ENCODE data around the gene COMP.

COMP gene

DNA sequence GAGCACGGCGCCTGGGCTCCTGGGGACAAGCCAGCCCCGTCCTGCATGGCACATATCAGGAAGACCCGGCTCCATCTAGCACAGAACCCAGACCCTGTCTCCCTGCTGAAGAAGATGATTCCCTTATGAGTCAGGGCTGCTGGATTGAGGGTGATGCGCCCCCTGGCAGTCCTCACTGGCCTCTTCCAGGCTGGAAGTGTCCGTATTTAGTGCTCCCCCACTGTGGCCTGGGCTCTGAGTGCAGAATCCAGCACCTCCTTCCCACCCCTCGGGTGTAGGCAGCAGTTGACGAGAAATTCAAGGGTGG, 14.9 kb downstream of the COMP start:
- peak; percentile 51 for DNase-seq (ENCODE audit: low read depth)
- TF ChIP-seq CTCF (conservative IDR thresholded peaks at IDR 0.05; ENCODE audit: low read length): peak; percentile 47
- H3K4me3 ChIP-seq (ENCODE audit: low read length): no peak overlapping the region

GRCh38 chr19:18775586-18776287, 15.4 kb downstream of the COMP start:
- no peak for TF ChIP-seq CTCF (conservative IDR thresholded peaks at IDR 0.05; ENCODE audit: low read length)
- peak; percentile 44 for DNase-seq (ENCODE audit: low read depth)
- no peak overlapping the region for H3K4me3 ChIP-seq (ENCODE audit: low read length)

- H3K4me3 ChIP-seq (ENCODE audit: low read length): no peak overlapping the region
- no peak for TF ChIP-seq CTCF (conservative IDR thresholded peaks at IDR 0.05; ENCODE audit: low read length)
- DNase-seq (ENCODE audit: low read depth): no peak
Observed at GRCh38 chr19:18774782-18775444, 16.2 kb downstream of the COMP start.

DNA sequence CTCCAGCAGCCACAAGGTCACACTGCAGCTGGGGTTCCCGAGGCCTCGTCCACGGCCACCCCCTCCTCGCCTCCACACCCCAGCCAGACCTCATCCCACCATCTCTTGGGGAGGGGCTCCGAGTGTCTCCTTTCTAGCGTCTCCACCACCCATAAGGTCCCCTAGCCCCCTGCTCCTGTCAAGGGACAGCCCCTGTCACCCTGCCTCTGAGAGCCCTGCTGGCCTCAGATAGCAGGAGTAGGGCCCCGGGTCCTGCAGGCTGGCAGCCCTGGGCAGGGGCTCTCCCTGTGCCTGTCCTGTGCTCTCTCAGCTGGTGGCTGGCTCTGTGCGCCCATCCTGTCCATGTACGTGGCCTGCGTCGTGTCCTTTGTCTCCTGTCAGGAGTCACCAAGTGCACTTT, 17.0 kb downstream of the COMP start:
- no peak overlapping the region for H3K4me3 ChIP-seq (ENCODE audit: low read length)
- no peak for TF ChIP-seq CTCF (conservative IDR thresholded peaks at IDR 0.05; ENCODE audit: low read length)
- DNase-seq (ENCODE audit: low read depth): no peak

- DNase-seq (ENCODE audit: low read depth): no peak
- H3K4me3 ChIP-seq (ENCODE audit: low read length): no peak overlapping the region
- TF ChIP-seq CTCF (conservative IDR thresholded peaks at IDR 0.05; ENCODE audit: low read length): no peak
Observed at GRCh38 chr19:18773682-18774081, 17.4 kb downstream of the COMP start.

DNA sequence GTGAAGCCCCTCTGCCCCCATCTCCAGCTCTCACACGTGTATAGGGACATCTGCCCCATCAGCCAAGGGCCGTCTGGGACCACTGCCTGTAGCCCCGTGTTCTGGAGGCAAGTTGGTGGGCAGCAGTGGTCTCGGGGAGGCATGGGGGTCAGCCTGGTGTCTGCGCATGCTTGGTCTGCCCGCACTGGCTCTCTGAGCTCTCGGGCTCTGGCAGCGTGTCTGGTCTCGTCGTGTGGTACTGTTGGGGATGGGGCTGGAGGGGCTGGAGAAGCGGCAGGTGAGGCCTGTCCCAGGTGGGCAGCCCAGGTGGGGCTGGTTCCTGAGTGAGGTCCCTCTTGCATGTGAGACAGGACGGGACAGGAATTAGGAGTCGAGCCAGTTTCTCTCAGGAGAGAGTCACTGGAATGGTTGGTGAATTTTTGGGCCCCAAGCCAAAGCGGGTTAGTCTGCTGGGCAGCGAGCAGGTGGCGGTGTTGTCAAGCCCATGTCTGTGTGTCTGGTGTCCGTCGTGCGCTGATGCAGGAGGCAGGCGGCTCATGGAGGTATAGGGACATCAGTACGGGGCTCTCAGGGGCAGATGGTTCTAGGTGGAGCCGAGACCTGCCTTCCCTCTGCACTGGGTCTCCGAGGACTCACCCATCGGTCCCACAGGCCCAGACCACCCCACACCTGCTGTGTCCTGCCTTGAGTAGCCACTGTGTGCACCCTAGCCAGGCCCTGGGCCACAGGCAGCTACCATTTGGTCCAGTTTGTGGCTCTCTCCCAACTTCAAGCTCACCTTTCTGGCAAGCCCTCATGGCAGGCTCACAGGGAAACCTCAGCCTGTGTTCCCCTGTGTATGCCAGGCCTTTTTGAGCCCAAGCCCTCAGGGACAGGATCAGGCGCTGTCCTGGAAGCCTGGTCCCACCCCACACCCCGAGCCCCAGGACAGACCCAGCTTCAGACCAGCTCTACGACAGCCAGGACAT, 18.2 kb downstream of the COMP start:
- no peak for TF ChIP-seq CTCF (conservative IDR thresholded peaks at IDR 0.05; ENCODE audit: low read length)
- no peak for DNase-seq (ENCODE audit: low read depth)
- H3K4me3 ChIP-seq (ENCODE audit: low read length): no peak overlapping the region

Measured in AG10803 (cell line).